ENCODE data around the gene BEST3. TPM values are rescaled to one million over a fixed set of nuclear protein-coding genes. Genes with fewer than 3 reads are reported as not detected.

The BEST3 gene
- total and polyA plus RNA-seq, 2 of the 4 experiments (the other 2 are of a cell fraction): under 0.01 to 0.07 TPM

- in situ Hi-C loops (cut with MboI; ENCODE audit: low sequenced_read_pairs): no loop called here
- dilution Hi-C loops (cut with HindIII; ENCODE audit: low sequenced_read_pairs, unreplicated experiment): no loop called here
- H3K9me1 ChIP-seq (ENCODE audit: insufficient read depth, low read length): no peaks in the 10 kb centered on the region
- POLR2A ChIA-PET (ENCODE audit: unreplicated experiment): no interaction called here
- CTCF ChIA-PET: no interaction called here
- no peak overlapping the region for H2AK5ac ChIP-seq (ENCODE audit: low read depth, low read length)
- no peak overlapping the region for H3K27ac ChIP-seq (ENCODE audit: insufficient read depth, low read length)
- intact Hi-C loops (cut with micrococcal nuclease): loop anchor here (5.0 kb wide), 1 partner anchor 49 kb away; no protein-coding TSS in a partner anchor
- H3K23ac ChIP-seq (ENCODE audit: low read depth, low read length): no peak overlapping the region
- no peak overlapping the region for H4K5ac ChIP-seq (ENCODE audit: low read depth, low read length)
- no peaks in the 10 kb centered on the region for H3K36me3 ChIP-seq (ENCODE audit: control insufficient read depth, insufficient read depth, low read length)
- H3K4me1 ChIP-seq (ENCODE audit: control insufficient read depth, insufficient read depth, low read length): no peaks in the 10 kb centered on the region
- no peak overlapping the region for H4K91ac ChIP-seq (ENCODE audit: insufficient read depth, low read depth, low read length)
- H4K20me1 ChIP-seq (ENCODE audit: insufficient read depth, low read length): no peaks in the 10 kb centered on the region
- H3K9me3 ChIP-seq (ENCODE audit: control insufficient read depth, insufficient read depth, low read length): no peaks in the 10 kb centered on the region
- H3K79me1 ChIP-seq (ENCODE audit: low read depth in 1 of 2, low read length in 2 of 2): no peaks in the 10 kb centered on the region
- no peak overlapping the region for H3K9ac ChIP-seq (ENCODE audit: low read depth, low read length)
- no peak overlapping the region for H3K4me3 ChIP-seq (ENCODE audit: insufficient read depth, low read depth, low read length)
- no peak overlapping the region for H2BK5ac ChIP-seq (ENCODE audit: low read depth, low read length, poor library complexity, severe bottlenecking)
- no peak overlapping the region for H2AK9ac ChIP-seq (replicated peaks; ENCODE audit: low read depth, low read length, poor library complexity)
- H3K27me3 ChIP-seq (ENCODE audit: control insufficient read depth, insufficient read depth, low read length): peaks cover 12% of the 10 kb centered on the region
- H2BK20ac ChIP-seq (ENCODE audit: low read depth, low read length): no peak overlapping the region
- H3K18ac ChIP-seq (ENCODE audit: low read depth, low read length): no peak overlapping the region
- H4K8ac ChIP-seq (ENCODE audit: low read depth in 2 of 2, low read length in 2 of 2): no peak overlapping the region
- DNase-seq (no peak), ATAC-seq (ENCODE audit: low read depth) (no peak)
- no peak overlapping the region for H2BK15ac ChIP-seq (ENCODE audit: low read depth, low read length)
- no peak overlapping the region for H3K4ac ChIP-seq (ENCODE audit: low read depth, low read length)
- H3K56ac ChIP-seq (ENCODE audit: extremely low read depth, insufficient read depth, low read length): no peak overlapping the region
- H2BK120ac ChIP-seq (ENCODE audit: low read depth, low read length): no peak overlapping the region
- TF ChIP-seq FOS (IDR thresholded peaks at IDR 0.05; ENCODE audit: low read depth, low read length): no peak
- no peak for TF ChIP-seq MAZ (IDR thresholded peaks at IDR 0.05; ENCODE audit: borderline replicate concordance, low read depth, low read length)
- no peak overlapping the region for H3K4me2 ChIP-seq (ENCODE audit: low read depth, low read length)
- no peak overlapping the region for H3K14ac ChIP-seq (replicated peaks; ENCODE audit: low read depth, low read length)
- H2AFZ ChIP-seq (replicated peaks; ENCODE audit: low read length, poor library complexity): no peak overlapping the region
- no TSS peak for BruUV-seq (replicated peaks)
Measured at GRCh38 chr12:69613351-69613750, 85.8 kb downstream of the BEST3 start.

All from IMR-90 (cell line).